ENCODE results near the gene COL25A1.
"Not testable (repeated sequence)": the region's sequence is repeated elsewhere in the genome, so short reads cannot be mapped to it uniquely, and the experiment has no call there.

COL25A1 gene

GRCh38 chr4:109010521-109010920 is 291.9 kb downstream of the COL25A1 start:
- no peak for DNase-seq (ENCODE audit: low spot score)

GRCh38 chr4:109009909-109010308 is 292.5 kb downstream of the COL25A1 start:
- DNase-seq (ENCODE audit: low spot score), result no peak

- no peak for DNase-seq (ENCODE audit: low spot score)
Observed at GRCh38 chr4:109007976-109008375, 294.5 kb downstream of the COL25A1 start.

- DNase-seq (ENCODE audit: low spot score), result no peak
Observed at GRCh38 chr4:109005523-109005922, 296.9 kb downstream of the COL25A1 start.

- DNase-seq (ENCODE audit: low spot score), result no peak
Observed at GRCh38 chr4:109004418-109004817, 298.0 kb downstream of the COL25A1 start.

- DNase-seq (ENCODE audit: low spot score), result no peak
Observed at GRCh38 chr4:109003964-109004363, 298.5 kb downstream of the COL25A1 start.

- DNase-seq (ENCODE audit: low spot score), result no peak
Observed at GRCh38 chr4:108991551-108992328, 310.7 kb downstream of the COL25A1 start.

GRCh38 chr4:108988464-108989195 is 313.8 kb downstream of the COL25A1 start:
- no peak for DNase-seq (ENCODE audit: low spot score)

GRCh38 chr4:108984495-108984894 is 318.0 kb downstream of the COL25A1 start:
- DNase-seq (ENCODE audit: low spot score), result not testable (repeated sequence)

- no peak for DNase-seq (ENCODE audit: low spot score)
Observed at GRCh38 chr4:108982402-108983185, 319.9 kb downstream of the COL25A1 start.

- no peak for DNase-seq (ENCODE audit: low spot score)
Observed at GRCh38 chr4:108980455-108981239, 321.8 kb downstream of the COL25A1 start.

- DNase-seq (ENCODE audit: low spot score), result no peak
Observed at GRCh38 chr4:108979759-108980158, 322.7 kb downstream of the COL25A1 start.

- DNase-seq (ENCODE audit: low spot score), result no peak
Observed at GRCh38 chr4:108978066-108978465, 324.4 kb downstream of the COL25A1 start.

GRCh38 chr4:108972613-108973283 is 329.7 kb downstream of the COL25A1 start:
- DNase-seq (ENCODE audit: low spot score), result no peak

- no peak for DNase-seq (ENCODE audit: low spot score)
Observed at GRCh38 chr4:108971473-108971872, 331.0 kb downstream of the COL25A1 start.

- no peak for DNase-seq (ENCODE audit: low spot score)
Observed at GRCh38 chr4:108965472-108966076, 336.9 kb downstream of the COL25A1 start.

GRCh38 chr4:108965016-108965415 is 337.4 kb downstream of the COL25A1 start:
- no peak for DNase-seq (ENCODE audit: low spot score)

GRCh38 chr4:108963910-108964309 is 338.5 kb downstream of the COL25A1 start:
- no peak for DNase-seq (ENCODE audit: low spot score)

GRCh38 chr4:108959491-108959890 is 343.0 kb downstream of the COL25A1 start:
- no peak for DNase-seq (ENCODE audit: low spot score)

- no peak for DNase-seq (ENCODE audit: low spot score)
Observed at GRCh38 chr4:108954880-108955279, 347.6 kb downstream of the COL25A1 start.

GRCh38 chr4:108953941-108954340 is 348.5 kb downstream of the COL25A1 start:
- DNase-seq (ENCODE audit: low spot score), result no peak
